ENCODE measurements around the gene TMEM127. TPM values are rescaled to one million over a fixed set of nuclear protein-coding genes. Genes with fewer than 3 reads are reported as not detected.

Gene TMEM127
- total and polyA plus RNA-seq, 2 donors (not counting 1 experiment from before 2014, with no cell fraction given), result 21.5 to 48.0 TPM

DNA sequence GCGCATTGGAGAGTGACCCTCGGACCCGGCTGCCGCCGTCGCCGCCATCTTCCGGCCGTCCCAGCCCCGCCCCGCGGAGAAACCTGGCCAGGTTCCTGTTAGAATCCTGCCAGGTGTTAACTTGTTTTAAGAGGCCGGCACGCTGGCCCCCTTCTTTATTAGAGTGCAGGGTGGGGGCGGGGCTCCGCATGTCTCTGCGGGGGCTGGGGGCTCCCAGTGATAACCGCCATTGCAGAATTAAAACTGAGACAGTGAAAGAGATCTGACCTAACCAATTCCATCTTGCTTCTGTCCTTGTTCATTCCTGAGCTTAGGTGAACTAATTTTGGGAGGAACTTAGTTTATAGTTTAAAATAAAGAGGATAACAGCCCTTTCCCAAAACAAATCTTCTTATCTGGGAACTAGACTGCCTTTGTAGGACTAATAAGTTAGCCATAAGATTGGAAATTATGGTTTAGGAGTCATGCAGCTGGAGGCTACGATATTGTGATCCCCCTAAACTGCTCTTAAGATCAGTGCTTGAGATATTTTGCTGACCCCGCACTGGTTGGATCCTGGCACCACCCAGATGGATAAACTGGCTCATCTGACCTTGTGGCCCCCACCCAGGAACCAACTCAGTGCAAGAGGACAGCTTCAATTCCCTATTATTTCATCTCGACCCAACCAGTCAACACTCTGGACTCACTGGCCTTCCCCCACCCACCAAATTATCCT is 56.6 kb downstream of the TMEM127 start:
- intact Hi-C loops (cut with micrococcal nuclease), result loop anchor here (2.0 to 10.0 kb wide), 4 partner anchors 16 to 328 kb away; partner anchors contain the start of genes ARID5A, NCAPH and NEURL3
- under 1% methylated on average over 14 of the region's 21 CpGs for WGBS (ENCODE audit: insufficient coverage)
- CTCF ChIA-PET, result interaction anchor here (1.1 to 2.3 kb wide), 11 partner anchors 7 to 606 kb away, joined by 3 to 23 read pairs (median 6); partner anchors contain the start of gene CNNM3
- Histone ChIP-seq H2AFZ (ENCODE audit: insufficient read depth, low read depth, low read length, poor library complexity, severe bottlenecking) (peak overlapping the region; percentile 88), H3K79me2 (ENCODE audit: control insufficient read depth, insufficient read depth, low read length) (peaks cover 70% of the 10 kb centered on the region), H3K4me1 (ENCODE audit: control insufficient read depth in 2 of 2, insufficient read depth in 2 of 2, low read length in 2 of 2) (peaks cover 38 to 57% of the 10 kb centered on the region in 2 donors), H3K9ac (ENCODE audit: low read length) (peak overlapping the region; percentile 88), H3K27ac (ENCODE audit: low read length in 2 of 2) (peak overlapping the region; percentile 59 to 79), H3K27me3 (replicated peaks in 1 of 4; ENCODE audit: control extremely low read depth in 1 of 4, control insufficient read depth in 3 of 4, insufficient read depth in 4 of 4, low read length in 3 of 4) (no peaks in the 10 kb centered on the region), H3K4me2 (replicated peaks; ENCODE audit: low read depth, low read length, poor library complexity, severe bottlenecking) (peak overlapping the region; percentile 82), H3K9me3 (ENCODE audit: control extremely low read depth in 1 of 3, control insufficient read depth in 2 of 3, insufficient read depth in 1 of 3, low read length in 2 of 3) (no peaks in the 10 kb centered on the region), H4K20me1 (ENCODE audit: control insufficient read depth, insufficient read depth, low read length, poor library complexity, severe bottlenecking) (peaks cover 34% of the 10 kb centered on the region), H3K36me3 (replicated peaks in 1 of 2; ENCODE audit: control extremely low read depth in 1 of 2, control insufficient read depth in 1 of 2, extremely low read depth in 1 of 2, insufficient read depth in 2 of 2, low read length in 1 of 2) (no peaks in the 10 kb centered on the region), H3K4me3 (ENCODE audit: control extremely low read depth in 1 of 5, extremely low read depth in 1 of 5, insufficient read depth in 1 of 5, low read depth in 2 of 5, low read length in 4 of 5) (peak overlapping the region; percentile 45 to 91 (median 86))
- Mint-ChIP-seq H3K4me1 (peaks cover 57% of the 10 kb centered on the region), H3K27ac (peak overlapping the region; percentile 91), H3K4me3 (peak overlapping the region; percentile 95), H3K27me3 (no peaks in the 10 kb centered on the region), H3K9me3 (ENCODE audit: insufficient read depth) (no peaks in the 10 kb centered on the region)
- POLR2A ChIA-PET, result interaction anchor here (0.6 to 2.3 kb wide), 9 partner anchors 13 to 63 kb away, joined by 3 to 14 read pairs (median 10); partner anchors contain the start of genes CIAO1, DUSP2 and TMEM127
- ATAC-seq (ENCODE audit: low read depth), result no peak
- TF ChIP-seq EZH2 (IDR thresholded peaks at IDR 0.05; ENCODE audit: borderline replicate concordance, insufficient read depth, low read depth, low read length, poor library complexity, severe bottlenecking), result no peak
- TF ChIP-seq, protein P1, sequence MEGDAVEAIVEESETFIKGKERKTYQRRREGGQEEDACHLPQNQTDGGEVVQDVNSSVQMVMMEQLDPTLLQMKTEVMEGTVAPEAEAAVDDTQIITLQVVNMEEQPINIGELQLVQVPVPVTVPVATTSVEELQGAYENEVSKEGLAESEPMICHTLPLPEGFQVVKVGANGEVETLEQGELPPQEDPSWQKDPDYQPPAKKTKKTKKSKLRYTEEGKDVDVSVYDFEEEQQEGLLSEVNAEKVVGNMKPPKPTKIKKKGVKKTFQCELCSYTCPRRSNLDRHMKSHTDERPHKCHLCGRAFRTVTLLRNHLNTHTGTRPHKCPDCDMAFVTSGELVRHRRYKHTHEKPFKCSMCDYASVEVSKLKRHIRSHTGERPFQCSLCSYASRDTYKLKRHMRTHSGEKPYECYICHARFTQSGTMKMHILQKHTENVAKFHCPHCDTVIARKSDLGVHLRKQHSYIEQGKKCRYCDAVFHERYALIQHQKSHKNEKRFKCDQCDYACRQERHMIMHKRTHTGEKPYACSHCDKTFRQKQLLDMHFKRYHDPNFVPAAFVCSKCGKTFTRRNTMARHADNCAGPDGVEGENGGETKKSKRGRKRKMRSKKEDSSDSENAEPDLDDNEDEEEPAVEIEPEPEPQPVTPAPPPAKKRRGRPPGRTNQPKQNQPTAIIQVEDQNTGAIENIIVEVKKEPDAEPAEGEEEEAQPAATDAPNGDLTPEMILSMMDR (IDR thresholded peaks at IDR 0.05), result no peak
- DNase-seq, result no peak
